SK-N-SH (cell line): ENCODE results near the gene HIGD1C.
"Not testable (repeated sequence)": the region's sequence is repeated elsewhere in the genome, so short reads cannot be mapped to it uniquely, and the experiment has no call there.

Experiments
- ELF1 ChIP-seq: IDR thresholded peaks from 2 replicates; pipeline ENCODE4 v1.4.0; 2012
- EZH2phosphoT487 ChIP-seq: fragments of 200-600 bp; sonication (generic); IDR thresholded peaks from 2 replicates; pipeline ENCODE4 v1.6.1; 2017; ENCODE audit warnings: low read depth, mixed run types, mild to moderate bottlenecking, antibody characterized with exemption, moderate library complexity, borderline replicate concordance
- FOXJ3 ChIP-seq: sonication (generic); formaldehyde crosslinking; IDR thresholded peaks from 2 replicates; pipeline ENCODE4 v1.5.1; 2020; ENCODE audit warnings: mild to moderate bottlenecking, missing genetic modification reagents
- FOXM1 ChIP-seq: IDR thresholded peaks from 2 replicates; pipeline ENCODE4 v1.4.0; 2012; ENCODE audit warnings: low read depth, mild to moderate bottlenecking
- NRF1 ChIP-seq: IDR thresholded peaks from 2 replicates; pipeline ENCODE4 v1.6.1; 2012; ENCODE audit warnings: low read depth, mild to moderate bottlenecking, low read length
- POLR2AphosphoS5 ChIP-seq: IDR thresholded peaks from 2 replicates; pipeline ENCODE4 v1.6.1; 2012; ENCODE audit warnings: low read depth, low read length
- REST ChIP-seq: IDR thresholded peaks from 2 replicates; pipeline ENCODE4 v1.6.1; 2012; ENCODE audit warnings: mild to moderate bottlenecking, low read depth, low read length, moderate library complexity
- RFX5 ChIP-seq: IDR thresholded peaks from 2 replicates; pipeline ENCODE4 v1.6.1; 2012; ENCODE audit warnings: mild to moderate bottlenecking, improper control_type of control experiment, low read length
- SIN3A ChIP-seq: IDR thresholded peaks from 2 replicates; pipeline ENCODE4 v1.6.1; 2012; ENCODE audit warnings: low read depth, mild to moderate bottlenecking, low read length, moderate library complexity, borderline replicate concordance
- TF ChIP-seq, protein P1 (sequence below): IDR thresholded peaks from 2 replicates; pipeline ENCODE4 v1.4.0; 2012; ENCODE audit warnings: low read depth
- TF ChIP-seq, protein P2 (sequence below): fragments of 200-600 bp; sonication (generic); IDR thresholded peaks from 2 replicates; pipeline ENCODE4 v1.6.1; 2017; ENCODE audit warnings: antibody characterized with exemption, mild to moderate bottlenecking, moderate library complexity
- TF ChIP-seq, protein P3 (sequence below): fragments of 150-350 bp; IDR thresholded peaks from 2 replicates; pipeline ENCODE4 v1.6.1; 2017; ENCODE audit warnings: antibody characterized with exemption, low read length, low read depth, borderline replicate concordance

DNA sequence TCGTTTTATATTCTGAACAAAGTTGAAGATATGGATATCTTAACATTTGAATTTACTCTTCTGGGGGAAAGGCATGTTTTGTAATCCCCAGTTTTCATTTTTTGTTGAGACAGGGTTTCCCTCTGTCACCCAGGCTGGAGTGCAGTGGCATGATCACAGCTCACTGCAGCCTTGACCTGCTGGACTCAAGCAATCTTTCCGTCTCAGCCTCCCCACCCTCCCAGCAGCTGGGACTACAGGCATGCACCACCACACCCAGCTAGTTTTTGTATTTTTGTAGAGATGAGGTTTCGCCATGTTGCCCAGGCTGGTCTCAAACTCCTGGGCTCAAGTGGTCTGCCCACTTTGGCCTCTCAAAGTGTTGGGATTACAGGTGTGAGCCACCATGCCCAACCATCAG lies 25.4 kb upstream of the HIGD1C start:
- not testable (repeated sequence) for TF ChIP-seq SIN3A; POLR2AphosphoS5; REST; FOXM1; EZH2phosphoT487; ELF1; FOXJ3 (CRISPR knock-in tag); NRF1; RFX5
- TF ChIP-seq, protein P1, sequence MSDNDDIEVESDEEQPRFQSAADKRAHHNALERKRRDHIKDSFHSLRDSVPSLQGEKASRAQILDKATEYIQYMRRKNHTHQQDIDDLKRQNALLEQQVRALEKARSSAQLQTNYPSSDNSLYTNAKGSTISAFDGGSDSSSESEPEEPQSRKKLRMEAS: not testable (repeated sequence)
- TF ChIP-seq, protein P2, sequence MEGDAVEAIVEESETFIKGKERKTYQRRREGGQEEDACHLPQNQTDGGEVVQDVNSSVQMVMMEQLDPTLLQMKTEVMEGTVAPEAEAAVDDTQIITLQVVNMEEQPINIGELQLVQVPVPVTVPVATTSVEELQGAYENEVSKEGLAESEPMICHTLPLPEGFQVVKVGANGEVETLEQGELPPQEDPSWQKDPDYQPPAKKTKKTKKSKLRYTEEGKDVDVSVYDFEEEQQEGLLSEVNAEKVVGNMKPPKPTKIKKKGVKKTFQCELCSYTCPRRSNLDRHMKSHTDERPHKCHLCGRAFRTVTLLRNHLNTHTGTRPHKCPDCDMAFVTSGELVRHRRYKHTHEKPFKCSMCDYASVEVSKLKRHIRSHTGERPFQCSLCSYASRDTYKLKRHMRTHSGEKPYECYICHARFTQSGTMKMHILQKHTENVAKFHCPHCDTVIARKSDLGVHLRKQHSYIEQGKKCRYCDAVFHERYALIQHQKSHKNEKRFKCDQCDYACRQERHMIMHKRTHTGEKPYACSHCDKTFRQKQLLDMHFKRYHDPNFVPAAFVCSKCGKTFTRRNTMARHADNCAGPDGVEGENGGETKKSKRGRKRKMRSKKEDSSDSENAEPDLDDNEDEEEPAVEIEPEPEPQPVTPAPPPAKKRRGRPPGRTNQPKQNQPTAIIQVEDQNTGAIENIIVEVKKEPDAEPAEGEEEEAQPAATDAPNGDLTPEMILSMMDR: not testable (repeated sequence)
- TF ChIP-seq, protein P3, sequence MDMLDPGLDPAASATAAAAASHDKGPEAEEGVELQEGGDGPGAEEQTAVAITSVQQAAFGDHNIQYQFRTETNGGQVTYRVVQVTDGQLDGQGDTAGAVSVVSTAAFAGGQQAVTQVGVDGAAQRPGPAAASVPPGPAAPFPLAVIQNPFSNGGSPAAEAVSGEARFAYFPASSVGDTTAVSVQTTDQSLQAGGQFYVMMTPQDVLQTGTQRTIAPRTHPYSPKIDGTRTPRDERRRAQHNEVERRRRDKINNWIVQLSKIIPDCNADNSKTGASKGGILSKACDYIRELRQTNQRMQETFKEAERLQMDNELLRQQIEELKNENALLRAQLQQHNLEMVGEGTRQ: not testable (repeated sequence)
